MM.1S (cell line): ENCODE results near the gene HSD3B1.

Source experiments
- DNase-seq: peaks from one replicate; pipeline ENCODE4 v3.0.0-alpha.2; 2015
- H2AFZ ChIP-seq: fragments of 300-600 bp; sonication (generic); 2 replicates; pipeline ENCODE4 v1.6.0; 2016; ENCODE audit warnings: antibody characterized with exemption, low read length
- H3F3A ChIP-seq: fragments of 300-600 bp; sonication (generic); 2 replicates; pipeline ENCODE4 v1.6.1; 2016; ENCODE audit warnings: mild to moderate bottlenecking, antibody characterized with exemption, low read length, moderate library complexity, mixed read lengths; ENCODE audit not compliant: insufficient read depth
- H3K27ac ChIP-seq: fragments of 300-600 bp; sonication (generic); 2 replicates; pipeline ENCODE4 v1.5.1; 2016; ENCODE audit warnings: mild to moderate bottlenecking, low read length
- H3K27me3 ChIP-seq: fragments of 300-600 bp; sonication (generic); replicated peaks from 2 replicates; pipeline ENCODE4 v1.6.0; 2016; ENCODE audit warnings: low read length; ENCODE audit not compliant: insufficient read depth
- H3K36me3 ChIP-seq: fragments of 300-600 bp; sonication (generic); replicated peaks from 2 replicates; pipeline ENCODE4 v1.6.1; 2016; ENCODE audit warnings: mild to moderate bottlenecking, low read length, mixed read lengths; ENCODE audit not compliant: insufficient read depth
- H3K4me1 ChIP-seq: fragments of 300-600 bp; sonication (generic); 2 replicates; pipeline ENCODE4 v1.6.1; 2016; ENCODE audit warnings: low read length, mixed read lengths
- H3K4me2 ChIP-seq: fragments of 300-600 bp; sonication (generic); 2 replicates; pipeline ENCODE4 v1.6.0; 2016; ENCODE audit warnings: low read depth, low read length
- H3K4me3 ChIP-seq: fragments of 300-600 bp; sonication (generic); 2 replicates; pipeline ENCODE4 v1.5.1; 2016; ENCODE audit warnings: low read length, mixed read lengths
- H3K79me2 ChIP-seq: fragments of 300-600 bp; sonication (generic); 2 replicates; pipeline ENCODE4 v1.6.1; 2016; ENCODE audit warnings: mixed run types, low read length, mixed read lengths
- H3K9ac ChIP-seq: fragments of 300-600 bp; sonication (generic); 2 replicates; pipeline ENCODE4 v1.6.1; 2016; ENCODE audit warnings: low read length, mixed read lengths
- H3K9me2 ChIP-seq: fragments of 300-600 bp; sonication (generic); replicated peaks from 2 replicates; pipeline ENCODE4 v1.6.1; 2016; ENCODE audit warnings: mild to moderate bottlenecking, low read length, mixed read lengths; ENCODE audit not compliant: insufficient read depth
- H3K9me3 ChIP-seq: fragments of 300-600 bp; sonication (generic); replicated peaks from 2 replicates; pipeline ENCODE4 v1.6.1; 2016; ENCODE audit warnings: mild to moderate bottlenecking, low read length, mixed read lengths; ENCODE audit not compliant: insufficient read depth
- H4K20me1 ChIP-seq: fragments of 300-600 bp; sonication (generic); 2 replicates; pipeline ENCODE4 v1.6.1; 2016; ENCODE audit warnings: mild to moderate bottlenecking, low read length, moderate library complexity, mixed read lengths; ENCODE audit not compliant: insufficient read depth
- EZH2 ChIP-seq: fragments of 300-600 bp; sonication (generic); optimal IDR thresholded peaks from 2 replicates; pipeline ENCODE3; 2017; ENCODE audit warnings: low read depth, mild to moderate bottlenecking, antibody characterized with exemption, low read length, mixed read lengths
- EZH2phosphoT487 ChIP-seq: fragments of 300-600 bp; sonication (generic); IDR thresholded peaks from 2 replicates; pipeline ENCODE4 v1.6.1; 2018; ENCODE audit warnings: antibody characterized with exemption, low read length
- TF ChIP-seq, protein P1 (sequence below): fragments of 300-600 bp; sonication (generic); IDR thresholded peaks from 2 replicates; pipeline ENCODE4 v1.5.1; 2016; ENCODE audit warnings: antibody characterized with exemption, low read length, mixed read lengths

HSD3B1 gene

DNA sequence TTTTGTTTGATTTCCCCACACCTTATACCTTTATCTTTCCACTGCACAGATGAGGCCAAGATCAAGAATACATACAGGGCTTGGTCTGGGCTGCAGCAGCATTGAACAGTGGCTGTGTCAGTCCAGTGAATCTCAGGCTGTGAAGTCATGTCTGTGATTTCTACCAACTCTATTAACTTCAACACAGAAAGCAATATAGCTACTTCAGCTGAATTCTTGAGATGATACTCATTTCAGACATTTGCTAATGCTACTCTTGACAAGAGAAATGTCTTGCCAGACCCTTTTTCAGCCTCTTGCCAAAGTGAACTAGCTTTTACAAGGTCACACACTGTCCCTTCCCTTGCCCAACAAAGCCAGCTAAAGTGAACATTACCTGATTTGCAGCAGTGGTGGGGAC, 25.1 kb upstream of the HSD3B1 start:
- H3K9me3 ChIP-seq = no peaks in the 10 kb centered on the region
- H3K4me2 ChIP-seq = no peak overlapping the region
- H3K27ac ChIP-seq = no peak overlapping the region
- no peak for DNase-seq
- no peak overlapping the region for H3K4me3 ChIP-seq
- H3F3A ChIP-seq = no peaks in the 10 kb centered on the region
- H3K9ac ChIP-seq = no peak overlapping the region
- TF ChIP-seq EZH2phosphoT487 (no peak), EZH2 (no peak)
- TF ChIP-seq, protein P1, sequence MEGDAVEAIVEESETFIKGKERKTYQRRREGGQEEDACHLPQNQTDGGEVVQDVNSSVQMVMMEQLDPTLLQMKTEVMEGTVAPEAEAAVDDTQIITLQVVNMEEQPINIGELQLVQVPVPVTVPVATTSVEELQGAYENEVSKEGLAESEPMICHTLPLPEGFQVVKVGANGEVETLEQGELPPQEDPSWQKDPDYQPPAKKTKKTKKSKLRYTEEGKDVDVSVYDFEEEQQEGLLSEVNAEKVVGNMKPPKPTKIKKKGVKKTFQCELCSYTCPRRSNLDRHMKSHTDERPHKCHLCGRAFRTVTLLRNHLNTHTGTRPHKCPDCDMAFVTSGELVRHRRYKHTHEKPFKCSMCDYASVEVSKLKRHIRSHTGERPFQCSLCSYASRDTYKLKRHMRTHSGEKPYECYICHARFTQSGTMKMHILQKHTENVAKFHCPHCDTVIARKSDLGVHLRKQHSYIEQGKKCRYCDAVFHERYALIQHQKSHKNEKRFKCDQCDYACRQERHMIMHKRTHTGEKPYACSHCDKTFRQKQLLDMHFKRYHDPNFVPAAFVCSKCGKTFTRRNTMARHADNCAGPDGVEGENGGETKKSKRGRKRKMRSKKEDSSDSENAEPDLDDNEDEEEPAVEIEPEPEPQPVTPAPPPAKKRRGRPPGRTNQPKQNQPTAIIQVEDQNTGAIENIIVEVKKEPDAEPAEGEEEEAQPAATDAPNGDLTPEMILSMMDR = no peak
- no peaks in the 10 kb centered on the region for H3K4me1 ChIP-seq
- no peaks in the 10 kb centered on the region for H3K36me3 ChIP-seq
- no peaks in the 10 kb centered on the region for H3K9me2 ChIP-seq
- no peaks in the 10 kb centered on the region for H3K79me2 ChIP-seq
- no peaks in the 10 kb centered on the region for H4K20me1 ChIP-seq
- no peaks in the 10 kb centered on the region for H3K27me3 ChIP-seq
- no peak overlapping the region for H2AFZ ChIP-seq

DNA sequence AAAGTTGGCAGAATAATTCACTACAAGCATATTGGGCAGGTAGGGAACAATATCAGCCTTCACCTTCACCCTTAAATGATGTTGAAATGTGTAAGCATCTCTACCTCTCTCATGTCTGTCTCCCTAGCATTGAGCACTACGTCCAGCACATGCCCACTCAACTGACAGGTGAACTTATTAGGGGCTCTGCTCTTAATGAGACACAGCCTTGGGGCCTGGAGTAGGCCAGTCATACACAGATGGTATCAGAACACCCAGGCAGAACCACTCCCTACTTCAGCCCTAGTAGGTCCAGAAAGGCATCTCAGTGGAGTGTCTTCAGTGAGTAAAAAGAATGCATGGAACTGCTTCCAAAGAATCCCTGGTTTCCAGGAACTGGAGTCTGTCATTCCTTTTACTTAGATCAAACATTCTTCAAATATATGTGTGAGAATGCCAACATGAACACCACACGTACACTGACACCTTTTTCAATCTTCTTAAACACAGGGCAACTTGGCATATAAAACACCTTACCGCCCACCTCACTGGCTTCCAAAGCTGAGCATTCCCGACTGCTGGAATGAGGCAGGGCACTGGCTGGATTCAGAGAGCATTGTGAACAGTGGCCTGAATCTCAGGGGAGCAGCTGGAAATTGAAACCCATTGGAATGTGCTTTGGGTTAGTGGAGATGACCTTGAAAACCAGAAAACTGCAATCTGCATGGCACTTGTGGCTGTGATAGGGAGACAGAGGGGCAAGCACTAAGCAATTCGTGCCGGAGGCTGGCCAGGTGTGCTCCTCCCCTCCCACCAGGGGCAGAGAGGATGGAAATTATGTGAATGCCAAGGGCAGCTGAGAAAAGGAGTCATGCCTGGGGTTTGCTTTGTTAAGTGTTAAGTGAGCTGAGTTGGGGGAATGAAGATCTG, 24.2 kb upstream of the HSD3B1 start:
- H3K4me2 ChIP-seq = no peak overlapping the region
- H3K4me3 ChIP-seq = no peak overlapping the region
- H3K27me3 ChIP-seq = no peaks in the 10 kb centered on the region
- H3K9me2 ChIP-seq = no peaks in the 10 kb centered on the region
- no peaks in the 10 kb centered on the region for H3K79me2 ChIP-seq
- H3K4me1 ChIP-seq = no peaks in the 10 kb centered on the region
- TF ChIP-seq, protein P1 = no peak
- TF ChIP-seq EZH2phosphoT487 (no peak), EZH2 (no peak)
- no peaks in the 10 kb centered on the region for H4K20me1 ChIP-seq
- H2AFZ ChIP-seq = no peak overlapping the region
- H3K27ac ChIP-seq = no peak overlapping the region
- H3K9ac ChIP-seq = no peak overlapping the region
- no peaks in the 10 kb centered on the region for H3K36me3 ChIP-seq
- no peaks in the 10 kb centered on the region for H3K9me3 ChIP-seq
- DNase-seq = no peak
- H3F3A ChIP-seq = no peaks in the 10 kb centered on the region

DNA sequence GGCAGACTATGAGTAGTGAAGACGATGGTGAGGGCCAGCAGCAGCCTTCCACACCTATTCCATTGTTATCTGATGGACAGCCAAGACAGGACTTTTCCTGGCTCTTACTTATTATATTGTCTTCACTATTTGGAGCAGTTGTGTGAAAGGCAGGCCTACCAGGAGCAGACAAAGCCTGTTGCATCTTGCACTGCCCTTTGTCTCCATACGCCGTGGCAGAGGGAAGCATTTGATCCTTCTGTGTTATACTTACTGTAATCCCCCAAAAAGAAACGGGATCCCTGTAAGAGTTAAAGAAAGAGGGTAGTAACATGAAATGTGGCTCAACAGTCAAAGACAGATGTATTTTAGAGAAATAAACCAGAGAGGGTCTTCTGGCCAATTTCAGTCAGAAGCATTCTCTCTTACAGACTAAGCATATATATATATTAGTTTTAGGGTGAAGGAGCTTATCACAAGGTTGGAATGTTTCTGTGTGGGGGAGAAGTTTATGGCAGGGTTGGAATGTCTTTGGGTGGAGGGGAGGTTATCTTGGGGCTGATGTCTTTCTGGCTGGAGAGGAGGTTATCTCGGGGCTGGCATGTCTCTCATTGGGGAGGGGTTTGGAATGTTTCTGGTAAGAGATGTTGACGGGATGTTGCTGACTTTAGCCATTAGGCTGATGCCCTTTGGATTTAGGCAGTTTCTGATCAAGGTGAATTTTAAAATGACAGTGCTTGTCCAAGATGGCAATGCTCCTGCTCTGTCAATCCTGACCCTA, 23.4 kb upstream of the HSD3B1 start:
- no peak overlapping the region for H3K27ac ChIP-seq
- no peaks in the 10 kb centered on the region for H3K36me3 ChIP-seq
- H3K79me2 ChIP-seq = no peaks in the 10 kb centered on the region
- no peak for TF ChIP-seq EZH2
- TF ChIP-seq, protein P1 = no peak
- TF ChIP-seq EZH2phosphoT487 = no peak
- H3K9ac ChIP-seq = no peak overlapping the region
- H2AFZ ChIP-seq = no peak overlapping the region
- no peaks in the 10 kb centered on the region for H3K9me2 ChIP-seq
- no peaks in the 10 kb centered on the region for H3K27me3 ChIP-seq
- no peaks in the 10 kb centered on the region for H3F3A ChIP-seq
- H3K9me3 ChIP-seq = no peaks in the 10 kb centered on the region
- no peak overlapping the region for H3K4me3 ChIP-seq
- DNase-seq = no peak
- no peaks in the 10 kb centered on the region for H4K20me1 ChIP-seq
- H3K4me2 ChIP-seq = no peak overlapping the region
- H3K4me1 ChIP-seq = no peaks in the 10 kb centered on the region
